Skeletal muscle tissue (tissue), 4 donors: ENCODE measurements around the gene STMN3. TPM values are rescaled to one million over a fixed set of nuclear protein-coding genes. Genes with fewer than 3 reads are reported as not detected.
A peak's percentile ranks its signal among the peaks of the same experiment; 100 is the strongest.
"Not testable (repeated sequence)": the region's sequence is repeated elsewhere in the genome, so short reads cannot be mapped to it uniquely, and the experiment has no call there.

Source experiments
- H3K27ac ChIP-seq: one replicate; pipeline ENCODE4 v1.7.0; 2013; ENCODE audit warnings: mild to moderate bottlenecking, low read depth, low read length, inconsistent platforms
- H3K27me3 ChIP-seq, 3 donors: one replicate each; pipeline ENCODE4 v1.7.0; 2013; ENCODE audit warnings: low read length in 3 of 3; ENCODE audit not compliant: control insufficient read depth in 3 of 3, insufficient read depth in 3 of 3
- H3K36me3 ChIP-seq, 3 donors: one replicate each; pipeline ENCODE4 v1.7.0; 2013; ENCODE audit warnings: low read length in 3 of 3; ENCODE audit not compliant: control insufficient read depth in 3 of 3, insufficient read depth in 3 of 3
- H3K4me1 ChIP-seq, 3 donors: one replicate each; pipeline ENCODE4 v1.7.0; 2013; ENCODE audit warnings: low read length in 3 of 3, mild to moderate bottlenecking in 3 of 3; ENCODE audit not compliant: control insufficient read depth in 3 of 3, insufficient read depth in 3 of 3
- H3K4me3 ChIP-seq, 3 donors: one replicate each; pipeline ENCODE4 v1.7.0; 2013; ENCODE audit warnings: low read length in 3 of 3
- H3K9ac ChIP-seq, 3 donors: one replicate each; pipeline ENCODE4 v1.7.0; 2013; ENCODE audit warnings: low read length in 3 of 3, mild to moderate bottlenecking in 3 of 3, moderate library complexity in 2 of 3, low read depth in 1 of 3
- H3K9me3 ChIP-seq, 3 donors: one replicate each; pipeline ENCODE4 v1.7.0; 2013; ENCODE audit warnings: low read length in 3 of 3; ENCODE audit not compliant: control insufficient read depth in 3 of 3
- total RNA-seq: library from RNA; depleted of rRNA; stranded (reverse); fragments of >200 nt; gene quantifications from one replicate; pipeline ENCODE4 v1.2.3, GENCODE V29; 2014
- donor health status: Osteomylitis.

Gene STMN3
- total RNA-seq, 1 donor from 2014 or later: 10.4 TPM

DNA sequence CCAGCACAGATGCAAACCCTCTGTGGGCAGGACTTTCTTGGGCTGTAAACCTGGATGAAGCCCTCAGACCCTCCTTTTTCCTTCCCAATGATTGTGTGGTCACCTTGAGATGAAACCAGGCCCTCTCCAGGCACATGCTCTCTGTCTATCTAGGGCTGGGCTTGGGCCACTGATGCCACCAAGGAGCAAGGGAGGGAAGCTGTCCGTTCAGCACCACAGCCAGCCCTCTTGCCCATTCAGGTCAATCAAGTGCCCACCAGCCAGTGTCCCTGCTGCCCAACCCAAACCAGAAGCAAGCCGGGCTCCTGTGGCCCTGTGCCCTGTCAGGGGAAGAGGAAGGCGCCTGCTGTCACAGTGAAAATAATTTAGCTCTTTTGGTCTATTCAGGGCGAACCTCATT, 8.0 kb downstream of the STMN3 start:
- Histone ChIP-seq H3K9ac (no peak overlapping the region), H3K36me3 (no peaks in the 10 kb centered on the region), H3K9me3 (no peaks in the 10 kb centered on the region), H3K4me3 (no peak overlapping the region), H3K27ac (no peak overlapping the region), H3K27me3 (peaks cover 0 to 14% (median 4%) of the 10 kb centered on the region in 3 donors), H3K4me1 (peaks cover 0 to 8% (median 6%) of the 10 kb centered on the region in 3 donors)

DNA sequence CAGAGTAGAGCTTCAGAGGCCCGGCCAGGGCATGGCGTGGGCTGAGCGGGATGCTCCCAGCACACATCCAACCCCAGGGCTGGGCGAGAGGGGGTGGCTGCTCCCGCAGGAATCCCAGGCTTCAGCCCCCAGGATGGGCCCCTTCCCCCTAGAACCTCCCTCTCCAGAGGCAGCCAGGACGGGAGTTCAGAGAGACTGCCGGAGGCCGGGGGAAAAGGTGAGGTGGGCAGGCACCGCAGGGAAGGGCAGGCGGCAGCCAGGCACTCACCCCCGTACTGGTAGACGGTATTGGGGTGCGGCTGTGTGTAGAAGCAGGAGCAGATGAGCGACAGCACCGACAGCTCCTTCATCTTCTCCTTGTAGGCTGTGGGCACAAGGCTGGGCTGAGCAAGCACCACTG, 9.3 kb downstream of the STMN3 start:
- Histone ChIP-seq H3K9me3 (no peaks in the 10 kb centered on the region), H3K27ac (no peak overlapping the region), H3K27me3 (peaks cover 0 to 14% (median 4%) of the 10 kb centered on the region in 3 donors), H3K4me1 (peaks cover 0 to 8% (median 6%) of the 10 kb centered on the region in 3 donors), H3K9ac (no peak overlapping the region), H3K4me3 (no peak overlapping the region), H3K36me3 (no peaks in the 10 kb centered on the region)

DNA sequence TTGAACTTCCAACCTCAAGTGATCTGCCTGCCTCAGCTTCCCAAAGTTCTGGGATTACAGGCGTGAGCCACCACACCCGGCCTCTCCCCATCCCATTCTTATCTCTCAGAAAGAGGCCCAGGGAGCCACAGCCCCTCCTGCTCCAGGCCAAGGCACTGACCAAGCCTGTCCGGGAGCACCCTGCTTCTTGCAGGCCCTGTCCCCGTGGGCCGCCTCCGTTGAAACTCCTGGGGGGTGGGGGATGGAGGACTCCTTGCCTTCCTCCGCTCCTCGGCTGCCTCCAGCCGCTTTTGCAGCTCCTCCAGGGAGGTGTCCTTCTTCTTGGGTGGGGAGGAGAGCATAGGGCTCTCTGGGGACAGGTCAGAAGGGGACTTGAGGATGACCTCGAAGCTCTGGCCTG, 9.7 kb downstream of the STMN3 start:
- Histone ChIP-seq H3K4me1 (peaks cover 0 to 8% (median 6%) of the 10 kb centered on the region in 3 donors), H3K27ac (no peak overlapping the region), H3K9me3 (no peaks in the 10 kb centered on the region), H3K4me3 (no peak overlapping the region), H3K27me3 (peaks cover 0 to 14% (median 4%) of the 10 kb centered on the region in 3 donors), H3K9ac (no peak overlapping the region), H3K36me3 (no peaks in the 10 kb centered on the region)

- peak overlapping the region in 2 of 3 donors; percentile 14 to 54 for H3K9ac ChIP-seq
- no peaks in the 10 kb centered on the region for H3K36me3 ChIP-seq
- H3K9me3 ChIP-seq: no peaks in the 10 kb centered on the region
- H3K27ac ChIP-seq: no peak overlapping the region
- peaks cover 0 to 11% (median 4%) of the 10 kb centered on the region in 3 donors for H3K27me3 ChIP-seq
- H3K4me3 ChIP-seq: peak overlapping the region in 2 of 3 donors; percentile 63
- H3K4me1 ChIP-seq: peaks cover 0 to 8% (median 6%) of the 10 kb centered on the region in 3 donors
Measured at GRCh38 chr20:63642527-63643247, 10.5 kb downstream of the STMN3 start.

- Histone ChIP-seq H3K9me3 (no peaks in the 10 kb centered on the region), H3K36me3 (no peaks in the 10 kb centered on the region), H3K27ac (no peak overlapping the region), H3K27me3 (peaks cover 0 to 11% (median 4%) of the 10 kb centered on the region in 3 donors), H3K4me1 (peaks cover 0 to 8% (median 6%) of the 10 kb centered on the region in 3 donors), H3K4me3 (peak overlapping the region; percentile 52 to 67 (median 63)), H3K9ac (peak overlapping the region in 2 of 3 donors; percentile 51 to 54)
Measured at GRCh38 chr20:63641792-63642523, 11.3 kb downstream of the STMN3 start.

DNA sequence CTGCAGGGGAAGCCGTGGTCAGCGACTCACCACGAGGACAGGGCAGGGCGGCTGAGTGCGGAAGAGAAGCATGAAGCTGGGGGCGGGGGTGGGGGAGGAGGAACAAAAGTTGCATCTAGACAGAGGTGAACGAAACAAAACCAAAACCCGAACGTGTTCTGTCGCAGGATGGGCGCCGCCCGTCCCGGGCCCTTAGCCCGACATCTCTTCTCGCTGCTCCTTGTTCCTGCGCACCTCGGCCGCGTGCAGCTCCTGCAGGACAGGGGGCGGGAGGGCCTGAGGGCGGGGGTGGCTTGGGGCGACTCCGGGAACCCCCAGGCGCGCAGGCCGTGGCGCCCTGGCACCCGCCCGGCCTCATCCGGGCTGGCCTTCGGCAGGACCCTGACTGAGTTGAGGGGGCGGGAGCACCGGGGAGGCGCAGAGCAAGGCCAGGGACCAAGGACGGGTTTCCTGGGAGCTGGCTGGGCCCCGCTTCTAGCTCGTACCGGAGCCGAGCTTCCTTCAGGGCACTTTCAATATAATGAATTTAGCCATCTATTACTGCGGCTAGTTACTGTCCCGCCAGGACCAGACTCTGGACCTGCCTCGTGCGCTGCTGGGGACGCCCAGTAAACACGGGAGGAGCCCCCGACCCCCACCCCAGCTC, 12.0 kb downstream of the STMN3 start:
- Histone ChIP-seq H3K36me3 (no peaks in the 10 kb centered on the region), H3K9ac (peak overlapping the region in 1 of 3 donors; percentile 51), H3K4me3 (peak overlapping the region; percentile 52 to 67 (median 57)), H3K27ac (peak overlapping the region; percentile 51), H3K9me3 (no peaks in the 10 kb centered on the region), H3K4me1 (peaks cover 0 to 8% (median 6%) of the 10 kb centered on the region in 3 donors), H3K27me3 (peaks cover 0 to 11% (median 4%) of the 10 kb centered on the region in 3 donors)

DNA sequence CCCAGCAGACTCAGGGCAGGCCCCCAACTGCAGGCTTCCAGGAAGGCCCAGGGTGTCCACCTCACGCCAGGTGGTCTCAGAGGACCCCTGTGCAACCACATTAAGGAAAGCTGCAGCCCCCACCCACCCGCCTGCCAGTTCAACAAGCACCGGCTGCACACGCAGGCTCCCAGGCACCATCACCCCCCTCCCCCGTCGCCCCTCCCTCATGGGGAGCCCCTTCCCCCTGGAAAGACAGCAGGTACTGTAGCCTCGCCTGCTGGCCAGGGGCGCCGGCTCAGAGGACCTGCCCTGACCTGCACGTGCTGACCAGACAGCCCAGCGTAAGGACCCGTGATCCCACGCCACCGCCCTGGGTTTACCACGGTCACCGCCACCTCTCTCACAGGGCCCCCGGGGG, 12.5 kb downstream of the STMN3 start:
- H3K27me3 ChIP-seq, H3K4me1 ChIP-seq, H3K4me3 ChIP-seq, H3K27ac ChIP-seq, H3K36me3 ChIP-seq, H3K9me3 ChIP-seq, H3K9ac ChIP-seq: not testable (repeated sequence)

- Histone ChIP-seq H3K9ac (peak overlapping the region in 1 of 3 donors; percentile 8), H3K27ac (no peak overlapping the region), H3K27me3 (peaks cover 0 to 7% (median 0%) of the 10 kb centered on the region in 3 donors), H3K4me1 (peaks cover 0 to 8% (median 6%) of the 10 kb centered on the region in 3 donors), H3K36me3 (no peaks in the 10 kb centered on the region), H3K9me3 (no peaks in the 10 kb centered on the region), H3K4me3 (no peak overlapping the region)
Measured at GRCh38 chr20:63640086-63640485, 13.1 kb downstream of the STMN3 start.

DNA sequence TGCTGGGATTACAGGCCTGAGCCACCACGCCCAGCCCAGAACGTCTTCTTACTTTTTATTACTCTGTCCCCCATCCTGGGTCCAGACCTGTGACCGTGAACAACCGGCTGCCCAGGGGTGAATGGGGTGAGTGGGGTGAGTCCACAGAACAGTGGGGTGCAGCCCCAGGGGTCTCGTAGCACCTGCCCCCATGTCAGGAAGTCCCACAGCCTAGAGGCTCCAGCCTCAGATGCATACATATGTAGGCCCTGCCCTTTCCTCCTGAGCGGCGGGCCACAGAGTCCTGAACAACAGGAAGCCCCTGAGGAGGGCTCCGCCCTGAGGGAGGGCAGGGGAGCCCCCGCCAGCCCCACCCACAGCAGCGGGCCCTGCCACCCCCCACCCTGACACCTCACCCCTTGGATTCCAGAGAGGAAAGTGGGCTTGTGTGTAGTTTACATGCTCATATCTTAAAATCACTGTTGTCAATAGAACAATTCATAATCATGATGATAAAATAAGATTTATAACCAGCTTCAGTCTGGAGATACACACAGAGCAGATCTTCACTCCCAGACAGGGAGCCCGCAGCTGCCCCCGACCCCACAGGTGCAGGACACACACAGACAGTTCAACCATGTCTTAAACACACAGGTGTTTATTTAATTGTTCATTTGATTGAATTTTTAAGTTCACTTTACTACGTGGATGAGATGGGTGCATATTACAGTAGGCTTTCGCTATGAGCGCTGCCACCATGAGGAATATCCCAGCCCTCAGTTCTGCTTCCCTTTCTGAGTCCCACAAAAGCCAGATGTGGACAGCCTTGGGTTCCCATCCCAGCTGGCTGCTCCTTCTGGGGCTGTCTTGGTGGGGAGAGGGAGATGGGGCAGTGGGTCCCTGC, 13.9 kb downstream of the STMN3 start:
- H3K4me3 ChIP-seq: no peak overlapping the region
- H3K27me3 ChIP-seq: peaks cover 0 to 7% (median 0%) of the 10 kb centered on the region in 3 donors
- no peak overlapping the region for H3K9ac ChIP-seq
- no peak overlapping the region for H3K27ac ChIP-seq
- H3K36me3 ChIP-seq: no peaks in the 10 kb centered on the region
- H3K4me1 ChIP-seq: peaks cover 0 to 8% (median 6%) of the 10 kb centered on the region in 3 donors
- H3K9me3 ChIP-seq: no peaks in the 10 kb centered on the region
